H9 (cell line): ENCODE results near the gene OMP. TPM values are rescaled to one million over a fixed set of nuclear protein-coding genes. Genes with fewer than 3 reads are reported as not detected.
A peak's percentile ranks its signal among the peaks of the same experiment; 100 is the strongest.

Source experiments
- DNase-seq: peaks from one replicate; pipeline ENCODE4 v3.0.0-alpha.2; 2017
- H2AFZ ChIP-seq: one replicate; pipeline ENCODE4 v1.6.1; 2013; ENCODE audit warnings: mild to moderate bottlenecking, low read length, control low read depth, moderate library complexity
- H2AK5ac ChIP-seq: 2 replicates; pipeline ENCODE4 v1.6.1; 2013; ENCODE audit warnings: low read length, control low read depth, mixed read lengths; ENCODE audit not compliant: insufficient read length
- H2BK120ac ChIP-seq: one replicate; pipeline ENCODE4 v1.6.1; 2013; ENCODE audit warnings: low read depth, mild to moderate bottlenecking, low read length, control low read depth, inconsistent platforms; ENCODE audit not compliant: poor library complexity, severe bottlenecking
- H2BK12ac ChIP-seq: 2 replicates; pipeline ENCODE4 v1.6.1; 2013; ENCODE audit warnings: low read length, control low read depth, mixed read lengths, low read depth; ENCODE audit not compliant: insufficient read length
- H2BK15ac ChIP-seq: 2 replicates; pipeline ENCODE4 v1.6.1; 2013; ENCODE audit warnings: low read depth, low read length, control low read depth
- H2BK20ac ChIP-seq: one replicate; pipeline ENCODE4 v1.6.1; 2013; ENCODE audit warnings: low read depth, mild to moderate bottlenecking, low read length, control low read depth, inconsistent platforms; ENCODE audit not compliant: poor library complexity, severe bottlenecking
- H2BK5ac ChIP-seq: 2 replicates; pipeline ENCODE4 v1.6.1; 2013; ENCODE audit warnings: low read length, control low read depth, mixed read lengths; ENCODE audit not compliant: insufficient read length
- H3K14ac ChIP-seq: 2 replicates; pipeline ENCODE4 v1.6.1; 2013; ENCODE audit warnings: low read length, control low read depth; ENCODE audit not compliant: insufficient read depth
- H3K18ac ChIP-seq: 2 replicates; pipeline ENCODE4 v1.6.1; 2013; ENCODE audit warnings: low read depth, mild to moderate bottlenecking, mixed read lengths, low read length, control low read depth; ENCODE audit not compliant: insufficient read length
- H3K23ac ChIP-seq: 2 replicates; pipeline ENCODE4 v1.6.1; 2013; ENCODE audit warnings: low read length, control low read depth, mixed read lengths, low read depth; ENCODE audit not compliant: insufficient read length
- H3K23me2 ChIP-seq: 2 replicates; pipeline ENCODE4 v1.6.1; 2013; ENCODE audit warnings: low read depth, mild to moderate bottlenecking, mixed read lengths, low read length, control low read depth; ENCODE audit not compliant: insufficient read length, poor library complexity, severe bottlenecking
- H3K27ac ChIP-seq: 2 replicates; pipeline ENCODE4 v1.5.1; 2013; ENCODE audit warnings: low read length, control low read depth, mixed read lengths, low read depth; ENCODE audit not compliant: insufficient read length
- H3K27me3 ChIP-seq: 2 replicates; pipeline ENCODE4 v1.6.1; 2013; ENCODE audit warnings: low read length, control low read depth, inconsistent platforms; ENCODE audit not compliant: insufficient read depth
- H3K4ac ChIP-seq: 2 replicates; pipeline ENCODE4 v1.6.1; 2013; ENCODE audit warnings: low read depth, mild to moderate bottlenecking, control low read depth, inconsistent platforms, low read length, moderate library complexity
- H3K4me1 ChIP-seq: 2 replicates; pipeline ENCODE4 v1.6.1; 2013; ENCODE audit warnings: low read length, control low read depth, inconsistent platforms; ENCODE audit not compliant: insufficient read depth
- H3K4me2 ChIP-seq: 2 replicates; pipeline ENCODE4 v1.6.1; 2013; ENCODE audit warnings: low read length, control low read depth, mixed read lengths; ENCODE audit not compliant: insufficient read length, insufficient read depth
- H3K56ac ChIP-seq: 2 replicates; pipeline ENCODE4 v1.6.1; 2013; ENCODE audit warnings: low read depth, mild to moderate bottlenecking, mixed read lengths, low read length, control low read depth; ENCODE audit not compliant: insufficient read length
- H3K79me1 ChIP-seq: 2 replicates; pipeline ENCODE4 v1.6.1; 2013; ENCODE audit warnings: low read depth, mild to moderate bottlenecking, moderate library complexity, low read length, control low read depth, inconsistent platforms; ENCODE audit not compliant: insufficient read depth, poor library complexity, severe bottlenecking
- H3K79me2 ChIP-seq: 2 replicates; pipeline ENCODE4 v1.6.1; 2013; ENCODE audit warnings: low read length, control low read depth, inconsistent platforms; ENCODE audit not compliant: insufficient read depth
- H3K9ac ChIP-seq: 2 replicates; pipeline ENCODE4 v1.6.1; 2013; ENCODE audit warnings: low read length, control low read depth, mixed read lengths; ENCODE audit not compliant: insufficient read length; ENCODE audit errors: extremely low read depth
- H3K9me3 ChIP-seq: one replicate; pipeline ENCODE4 v1.6.1; 2013; ENCODE audit warnings: low read depth, low read length, inconsistent platforms; ENCODE audit not compliant: control insufficient read depth
- H3T11ph ChIP-seq: one replicate; pipeline ENCODE4 v1.6.1; 2013; ENCODE audit warnings: mild to moderate bottlenecking, low read length, control low read depth, inconsistent platforms
- H4K20me1 ChIP-seq: one replicate; pipeline ENCODE4 v1.6.1; 2013; ENCODE audit not compliant: control insufficient read depth, insufficient read length, insufficient read depth
- H4K5ac ChIP-seq: 2 replicates; pipeline ENCODE4 v1.6.1; 2013; ENCODE audit warnings: low read depth, mild to moderate bottlenecking, mixed read lengths, low read length, control low read depth; ENCODE audit not compliant: insufficient read length
- H4K8ac ChIP-seq: replicated peaks from 2 replicates; pipeline ENCODE4 v1.6.1; 2013; ENCODE audit warnings: low read length, control low read depth, mixed read lengths, low read depth; ENCODE audit not compliant: insufficient read length
- H4K91ac ChIP-seq: 2 replicates; pipeline ENCODE4 v1.6.1; 2013; ENCODE audit warnings: low read depth, mild to moderate bottlenecking, moderate library complexity, mixed read lengths, low read length, control low read depth; ENCODE audit not compliant: insufficient read length
- H3K27ac Mint-ChIP-seq, 3 experiments: 2 replicates in 2 of 3; 3 replicates in 1 of 3; pipeline ENCODE4 v1.8.0; 2020 to 2021; ENCODE audit warnings: mixed read lengths in 3 of 3, mild to moderate bottlenecking in 1 of 3, moderate library complexity in 1 of 3
- H3K27me3 Mint-ChIP-seq: 2 replicates; pipeline ENCODE4 v1.8.0; 2021; ENCODE audit warnings: low read depth, mild to moderate bottlenecking, moderate library complexity, mixed read lengths
- H3K36me3 Mint-ChIP-seq, 3 experiments: 2 replicates in 2 of 3; 3 replicates in 1 of 3; pipeline ENCODE4 v1.8.0; 2020 to 2021; ENCODE audit warnings: low read depth in 3 of 3, mixed read lengths in 3 of 3; ENCODE audit not compliant: insufficient read depth in 1 of 3
- H3K4me1 Mint-ChIP-seq, 2 experiments: 2 replicates each; pipeline ENCODE4 v1.8.0; 2020; ENCODE audit warnings: mixed read lengths in 2 of 2
- H3K4me3 Mint-ChIP-seq, 2 experiments: 2 replicates in 1 of 2; 3 replicates in 1 of 2; pipeline ENCODE4 v1.8.0; 2020 to 2021; ENCODE audit warnings: mild to moderate bottlenecking in 2 of 2, mixed read lengths in 2 of 2, moderate library complexity in 1 of 2
- H3K9me3 Mint-ChIP-seq, 2 experiments: 2 replicates in 1 of 2; 3 replicates in 1 of 2; pipeline ENCODE4 v1.8.0; 2020; ENCODE audit warnings: mild to moderate bottlenecking in 2 of 2, mixed read lengths in 2 of 2, moderate library complexity in 1 of 2
- WGBS: extraction: QIAGEN DNeasy Blood & Tissue Kit; methylation state at CpG from one replicate; pipeline ENCODE4 v1.1.7; 2013; ENCODE audit warnings: missing lambda C conversion rate, low lambda C conversion rate, mixed read lengths; ENCODE audit not compliant: insufficient read length; ENCODE audit errors: extremely low coverage; 5-methylcytosine and 5-hydroxymethylcytosine counted together
- total RNA-seq: library from RNA; stranded (reverse); gene quantifications from 2 replicates; pipeline ENCODE4 v1.2.1, GENCODE V29; 2021
- TF ChIP-seq, protein P1 (sequence below): fragments of 200-600 bp; sonication (generic); conservative IDR thresholded peaks from 3 replicates; pipeline ENCODE4 v1.8.0; 2021; ENCODE audit warnings: antibody characterized with exemption, mild to moderate bottlenecking

The OMP gene
- total RNA-seq, 1 experiment from 2014 or later: not detected

DNA sequence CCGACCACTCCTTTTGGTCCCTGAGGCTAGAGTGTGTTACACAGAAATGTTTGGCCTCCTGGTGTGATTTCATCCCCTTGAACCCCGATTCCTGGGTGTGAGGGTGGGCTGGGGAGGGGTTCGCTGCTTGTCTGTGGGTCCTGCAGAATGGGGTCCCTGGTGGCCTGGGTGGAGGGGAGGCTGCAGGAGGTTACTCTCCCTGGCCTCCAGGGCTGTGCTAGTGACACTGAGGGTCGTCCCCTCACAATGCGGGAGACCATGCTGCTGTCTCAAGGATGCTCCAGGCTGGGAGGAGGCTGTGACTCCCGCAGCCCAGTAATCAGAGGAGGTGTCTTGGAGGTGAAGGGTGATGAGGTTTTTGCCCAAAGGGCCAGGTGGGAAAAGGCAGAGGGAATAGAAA lies 17.0 kb upstream of the OMP start:
- Mint-ChIP-seq H3K4me1 (peaks cover 7 to 10% of the 10 kb centered on the region in 2 experiments), H3K27ac (peak overlapping the region in 1 of 3 experiments; percentile 66; a peak in 3 of 7 replicates), H3K9me3 (no peaks in the 10 kb centered on the region), H3K4me3 (no peak overlapping the region), H3K36me3 (no peaks in the 10 kb centered on the region; a peak in 3 of 7 replicates), H3K27me3 (no peaks in the 10 kb centered on the region)
- no peak overlapping the region for H3K27ac ChIP-seq
- H3K4ac ChIP-seq: no peak overlapping the region
- no peak overlapping the region for H2BK120ac ChIP-seq
- H2BK20ac ChIP-seq: no peak overlapping the region
- H3K4me2 ChIP-seq: no peak overlapping the region
- no peak overlapping the region for H4K5ac ChIP-seq
- no CpG with 5 or more reads among the region's 6 CpGs for WGBS
- no peak overlapping the region for H3K23ac ChIP-seq
- H3K9ac ChIP-seq: no peak overlapping the region
- H3K79me2 ChIP-seq: no peaks in the 10 kb centered on the region
- H2BK15ac ChIP-seq: no peak overlapping the region
- no peak overlapping the region for H3K18ac ChIP-seq
- H3K79me1 ChIP-seq: no peaks in the 10 kb centered on the region
- no peak overlapping the region for H2BK12ac ChIP-seq
- H2AFZ ChIP-seq: no peak overlapping the region
- H2BK5ac ChIP-seq: no peak overlapping the region
- no peaks in the 10 kb centered on the region for H3K27me3 ChIP-seq
- no peak for DNase-seq
- H3K4me1 ChIP-seq: no peaks in the 10 kb centered on the region
- no peak overlapping the region for H3K56ac ChIP-seq
- no peak overlapping the region for H3T11ph ChIP-seq
- H3K14ac ChIP-seq: no peak overlapping the region
- no peaks in the 10 kb centered on the region for H3K23me2 ChIP-seq
- no peaks in the 10 kb centered on the region for H3K9me3 ChIP-seq
- no peak overlapping the region for H4K8ac ChIP-seq
- H4K91ac ChIP-seq: no peak overlapping the region
- TF ChIP-seq, protein P1, sequence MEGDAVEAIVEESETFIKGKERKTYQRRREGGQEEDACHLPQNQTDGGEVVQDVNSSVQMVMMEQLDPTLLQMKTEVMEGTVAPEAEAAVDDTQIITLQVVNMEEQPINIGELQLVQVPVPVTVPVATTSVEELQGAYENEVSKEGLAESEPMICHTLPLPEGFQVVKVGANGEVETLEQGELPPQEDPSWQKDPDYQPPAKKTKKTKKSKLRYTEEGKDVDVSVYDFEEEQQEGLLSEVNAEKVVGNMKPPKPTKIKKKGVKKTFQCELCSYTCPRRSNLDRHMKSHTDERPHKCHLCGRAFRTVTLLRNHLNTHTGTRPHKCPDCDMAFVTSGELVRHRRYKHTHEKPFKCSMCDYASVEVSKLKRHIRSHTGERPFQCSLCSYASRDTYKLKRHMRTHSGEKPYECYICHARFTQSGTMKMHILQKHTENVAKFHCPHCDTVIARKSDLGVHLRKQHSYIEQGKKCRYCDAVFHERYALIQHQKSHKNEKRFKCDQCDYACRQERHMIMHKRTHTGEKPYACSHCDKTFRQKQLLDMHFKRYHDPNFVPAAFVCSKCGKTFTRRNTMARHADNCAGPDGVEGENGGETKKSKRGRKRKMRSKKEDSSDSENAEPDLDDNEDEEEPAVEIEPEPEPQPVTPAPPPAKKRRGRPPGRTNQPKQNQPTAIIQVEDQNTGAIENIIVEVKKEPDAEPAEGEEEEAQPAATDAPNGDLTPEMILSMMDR: no peak
- no peaks in the 10 kb centered on the region for H4K20me1 ChIP-seq
- H2AK5ac ChIP-seq: no peak overlapping the region
